HG03520 (cell line): ENCODE measurements around the gene NLGN1.

Experiments
- ATAC-seq: cut with Tn5 transposase; IDR thresholded peaks from one replicate; pipeline ENCODE4 v1.9.1; 2021; ENCODE audit warnings: mild to moderate bottlenecking, moderate library complexity; ENCODE audit not compliant: unreplicated experiment

Gene NLGN1

GRCh38 chr3:174247687-174248152, 850.2 kb downstream of the NLGN1 start:
- ATAC-seq, result no peak

GRCh38 chr3:174251681-174252080, 854.1 kb downstream of the NLGN1 start:
- ATAC-seq, result no peak

GRCh38 chr3:174253196-174253823, 855.8 kb downstream of the NLGN1 start:
- no peak for ATAC-seq

- ATAC-seq, result no peak
Measured at GRCh38 chr3:174253940-174254339, 856.4 kb downstream of the NLGN1 start.

- ATAC-seq, result no peak
Measured at GRCh38 chr3:174255454-174255853, 857.9 kb downstream of the NLGN1 start.

- no peak for ATAC-seq
Measured at GRCh38 chr3:174266476-174266875, 868.9 kb downstream of the NLGN1 start.

- no peak for ATAC-seq
Measured at GRCh38 chr3:174268061-174268460, 870.5 kb downstream of the NLGN1 start.

GRCh38 chr3:174268586-174268985, 871.0 kb downstream of the NLGN1 start:
- no peak for ATAC-seq

- no peak for ATAC-seq
Measured at GRCh38 chr3:174270841-174271240, 873.3 kb downstream of the NLGN1 start.

GRCh38 chr3:174275336-174275735, 877.8 kb downstream of the NLGN1 start:
- ATAC-seq, result no peak

- ATAC-seq, result no peak
Measured at GRCh38 chr3:174276826-174277225, 879.3 kb downstream of the NLGN1 start.

GRCh38 chr3:174278094-174278493, 880.5 kb downstream of the NLGN1 start:
- no peak for ATAC-seq

- no peak for ATAC-seq
Measured at GRCh38 chr3:174280186-174280585, 882.6 kb downstream of the NLGN1 start.

GRCh38 chr3:174285242-174285864, 887.8 kb downstream of the NLGN1 start:
- no peak for ATAC-seq

GRCh38 chr3:174287705-174288104, 890.2 kb downstream of the NLGN1 start:
- ATAC-seq, result no peak

- no peak for ATAC-seq
Measured at GRCh38 chr3:174294616-174295015, 897.1 kb downstream of the NLGN1 start.

- ATAC-seq, result no peak
Measured at GRCh38 chr3:174295306-174296092, 898.0 kb downstream of the NLGN1 start.

GRCh38 chr3:174302746-174303315, 905.3 kb downstream of the NLGN1 start:
- ATAC-seq, result no peak

GRCh38 chr3:174303907-174304560, 906.5 kb downstream of the NLGN1 start:
- ATAC-seq, result no peak

- no peak for ATAC-seq
Measured at GRCh38 chr3:174308736-174309135, 911.2 kb downstream of the NLGN1 start.

- ATAC-seq, result no peak
Measured at GRCh38 chr3:174310475-174310983, 913.0 kb downstream of the NLGN1 start.
